SH-SY5Y (cell line): Measurements from ENCODE around the gene CD2.

Source experiments
- GATA2 ChIP-seq: IDR thresholded peaks from 2 replicates; pipeline ENCODE4 v1.6.1; 2011; ENCODE audit warnings: mild to moderate bottlenecking, low read depth, low read length
- GATA3 ChIP-seq: IDR thresholded peaks from 2 replicates; pipeline ENCODE4 v1.6.1; 2011; ENCODE audit warnings: low read depth, mild to moderate bottlenecking, low read length, moderate library complexity

GRCh38 chr1:116754198-116754977, at the start of gene CD2:
- no peak for TF ChIP-seq GATA2
- no peak for TF ChIP-seq GATA3
